ENCODE data around the gene GRAMD1C. TPM values are rescaled to one million over a fixed set of nuclear protein-coding genes. Genes with fewer than 3 reads are reported as not detected.

GRAMD1C gene
- total and polyA plus RNA-seq, 9 of the 15 experiments (the other 6 are each of a cell fraction or from before 2014, with no cell fraction given) = not detected

DNA sequence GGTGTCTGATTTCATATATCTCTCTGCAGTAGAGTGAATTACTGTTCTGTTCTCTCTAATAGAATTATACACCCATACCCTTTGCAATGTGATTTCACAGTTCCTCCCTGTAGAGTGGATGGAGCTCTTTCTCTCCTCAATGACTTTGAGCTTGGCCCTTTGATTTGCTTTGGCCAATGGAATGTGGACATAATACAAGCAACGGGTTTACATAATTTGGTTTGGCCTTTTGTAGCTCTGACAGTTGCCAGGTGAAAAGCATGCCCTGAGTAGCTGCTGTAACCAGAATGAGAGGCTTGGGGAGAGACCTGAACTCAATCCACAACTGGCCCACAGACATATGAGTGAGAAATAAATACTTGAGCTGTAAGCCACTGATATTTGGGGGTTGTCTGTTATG lies 141.3 kb downstream of the GRAMD1C start (continued):
- TF ChIP-seq, protein P1, sequence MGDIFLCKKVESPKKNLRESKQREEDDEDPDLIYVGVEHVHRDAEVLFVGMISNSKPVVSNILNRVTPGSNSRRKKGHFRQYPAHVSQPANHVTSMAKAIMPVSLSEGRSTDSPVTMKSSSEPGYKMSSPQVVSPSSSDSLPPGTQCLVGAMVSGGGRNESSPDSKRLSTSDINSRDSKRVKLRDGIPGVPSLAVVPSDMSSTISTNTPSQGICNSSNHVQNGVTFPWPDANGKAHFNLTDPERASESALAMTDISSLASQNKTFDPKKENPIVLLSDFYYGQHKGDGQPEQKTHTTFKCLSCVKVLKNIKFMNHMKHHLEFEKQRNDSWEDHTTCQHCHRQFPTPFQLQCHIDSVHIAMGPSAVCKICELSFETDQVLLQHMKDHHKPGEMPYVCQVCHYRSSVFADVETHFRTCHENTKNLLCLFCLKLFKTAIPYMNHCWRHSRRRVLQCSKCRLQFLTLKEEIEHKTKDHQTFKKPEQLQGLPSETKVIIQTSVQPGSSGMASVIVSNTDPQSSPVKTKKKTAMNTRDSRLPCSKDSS (IDR thresholded peaks at IDR 0.05; ENCODE audit: low read depth, partially characterized antibody) = no peak

DNA sequence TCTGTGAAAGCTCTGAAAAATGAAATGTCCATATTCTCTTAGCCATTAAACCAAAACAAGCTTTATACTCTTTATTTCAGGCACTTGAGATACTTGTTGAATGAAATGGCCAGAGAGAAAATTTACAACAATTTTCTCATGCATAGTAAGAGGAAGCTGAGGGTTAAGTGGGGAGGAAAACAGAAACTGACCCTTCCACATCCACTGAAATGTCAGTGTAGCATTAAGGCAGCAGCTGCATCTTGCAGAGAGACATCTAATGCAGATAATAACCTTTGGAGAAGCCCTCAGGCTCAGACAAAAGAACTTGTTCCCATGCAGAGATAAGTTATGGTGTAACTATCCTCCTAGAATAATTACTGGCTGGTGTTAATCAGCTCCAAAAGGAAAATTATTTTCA lies 143.2 kb downstream of the GRAMD1C start:
- no peaks in the 10 kb centered on the region for H3K27me3 ChIP-seq (ENCODE audit: control insufficient read depth in 2 of 2, insufficient read depth in 2 of 2, low read length in 2 of 2)
- H3K79me2 ChIP-seq (ENCODE audit: control insufficient read depth, insufficient read depth, low read length) = no peaks in the 10 kb centered on the region
- H3K4me3 ChIP-seq = no peak overlapping the region
- no peak overlapping the region for H2AFZ ChIP-seq (ENCODE audit: low read depth, low read length)
- BruUV-seq (replicated peaks) = no TSS peak
- ChIA-PET CTCF (ENCODE audit: low intra/inter-chr PET ratio) (no interaction called here), POLR2A (interaction anchor here (1.1 kb wide), 1 partner anchor 13 kb away, joined by 5 read pairs; no protein-coding TSS in a partner anchor)
- H3K27ac ChIP-seq (ENCODE audit: extremely low read depth, low read depth, low read length) = no peak overlapping the region
- ATAC-seq (no peak), FAIRE-seq (no peak), DNase-seq (ENCODE audit: extremely low read depth in 1 of 4, low spot score in 3 of 4) (no peak)
- H3K9ac ChIP-seq (ENCODE audit: insufficient read depth in 1 of 2, low read depth in 2 of 2, low read length in 2 of 2) = no peak overlapping the region
- intact Hi-C loops (cut with micrococcal nuclease) (no loop called here), in situ Hi-C loops (cut with MboI) (no loop called here)
- H3K9me3 ChIP-seq (replicated peaks; ENCODE audit: control insufficient read depth, insufficient read depth, low read depth, low read length) = no peaks in the 10 kb centered on the region
- H3K9me1 ChIP-seq (ENCODE audit: control insufficient read depth, insufficient read depth, low read length) = no peaks in the 10 kb centered on the region
- no peak for TF ChIP-seq RFX5 (IDR thresholded peaks at IDR 0.05; ENCODE audit: low read depth, low read length)
- TF ChIP-seq ELF1 (tag; IDR thresholded peaks at IDR 0.05) = no peak
- TF ChIP-seq, protein P2, sequence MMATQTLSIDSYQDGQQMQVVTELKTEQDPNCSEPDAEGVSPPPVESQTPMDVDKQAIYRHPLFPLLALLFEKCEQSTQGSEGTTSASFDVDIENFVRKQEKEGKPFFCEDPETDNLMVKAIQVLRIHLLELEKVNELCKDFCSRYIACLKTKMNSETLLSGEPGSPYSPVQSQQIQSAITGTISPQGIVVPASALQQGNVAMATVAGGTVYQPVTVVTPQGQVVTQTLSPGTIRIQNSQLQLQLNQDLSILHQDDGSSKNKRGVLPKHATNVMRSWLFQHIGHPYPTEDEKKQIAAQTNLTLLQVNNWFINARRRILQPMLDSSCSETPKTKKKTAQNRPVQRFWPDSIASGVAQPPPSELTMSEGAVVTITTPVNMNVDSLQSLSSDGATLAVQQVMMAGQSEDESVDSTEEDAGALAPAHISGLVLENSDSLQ (IDR thresholded peaks at IDR 0.05) = no peak
- TF ChIP-seq, protein P3, sequence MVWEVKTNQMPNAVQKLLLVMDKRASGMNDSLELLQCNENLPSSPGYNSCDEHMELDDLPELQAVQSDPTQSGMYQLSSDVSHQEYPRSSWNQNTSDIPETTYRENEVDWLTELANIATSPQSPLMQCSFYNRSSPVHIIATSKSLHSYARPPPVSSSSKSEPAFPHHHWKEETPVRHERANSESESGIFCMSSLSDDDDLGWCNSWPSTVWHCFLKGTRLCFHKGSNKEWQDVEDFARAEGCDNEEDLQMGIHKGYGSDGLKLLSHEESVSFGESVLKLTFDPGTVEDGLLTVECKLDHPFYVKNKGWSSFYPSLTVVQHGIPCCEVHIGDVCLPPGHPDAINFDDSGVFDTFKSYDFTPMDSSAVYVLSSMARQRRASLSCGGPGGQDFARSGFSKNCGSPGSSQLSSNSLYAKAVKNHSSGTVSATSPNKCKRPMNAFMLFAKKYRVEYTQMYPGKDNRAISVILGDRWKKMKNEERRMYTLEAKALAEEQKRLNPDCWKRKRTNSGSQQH (CRISPR knock-in tag; IDR thresholded peaks at IDR 0.05) = no peak
- no peak for TF ChIP-seq MECOM (CRISPR knock-in tag; IDR thresholded peaks at IDR 0.05)
- no peak for TF ChIP-seq WHSC1 (IDR thresholded peaks at IDR 0.05; ENCODE audit: low read length)
- no peaks in the 10 kb centered on the region for H3K4me1 ChIP-seq (replicated peaks in 1 of 2; ENCODE audit: control insufficient read depth in 2 of 2, insufficient read depth in 2 of 2, low read length in 2 of 2)
- no peak overlapping the region for H3K4me2 ChIP-seq (ENCODE audit: insufficient read depth, low read length)
- H4K20me1 ChIP-seq (replicated peaks; ENCODE audit: control insufficient read depth, insufficient read depth, low read length) = no peaks in the 10 kb centered on the region
- no peaks in the 10 kb centered on the region for H3K36me3 ChIP-seq (ENCODE audit: control insufficient read depth, insufficient read depth, low read length)
